Astrocyte of the cerebellum (primary cell): ENCODE measurements around the gene PTGES3.

ENCODE experiments used
- DNase-seq: peaks from one replicate; pipeline ENCODE4 v3.0.0-alpha.2; 2011; ENCODE audit warnings: low read depth
- H3K4me3 ChIP-seq: 2 replicates; pipeline ENCODE4 v1.5.1; 2011; ENCODE audit warnings: mild to moderate bottlenecking, low read depth, low read length, moderate library complexity
- CTCF ChIP-seq: IDR thresholded peaks from 2 replicates; pipeline ENCODE4 v1.5.1; 2012; ENCODE audit warnings: low read length, low read depth, moderate library complexity, mild to moderate bottlenecking; ENCODE audit errors: missing control alignments
- in situ Hi-C: cut with HindIII; loops from 2 replicates; pipeline ENCODE4 v1.10.0; 2017; ENCODE audit warnings: low sequenced_read_pairs

The PTGES3 gene

GRCh38 chr12:56677680-56678079 is 10.4 kb downstream of the PTGES3 start:
- in situ Hi-C loops, result no loop called here
- no peak for DNase-seq
- no peak for TF ChIP-seq CTCF
- no peak overlapping the region for H3K4me3 ChIP-seq

DNA sequence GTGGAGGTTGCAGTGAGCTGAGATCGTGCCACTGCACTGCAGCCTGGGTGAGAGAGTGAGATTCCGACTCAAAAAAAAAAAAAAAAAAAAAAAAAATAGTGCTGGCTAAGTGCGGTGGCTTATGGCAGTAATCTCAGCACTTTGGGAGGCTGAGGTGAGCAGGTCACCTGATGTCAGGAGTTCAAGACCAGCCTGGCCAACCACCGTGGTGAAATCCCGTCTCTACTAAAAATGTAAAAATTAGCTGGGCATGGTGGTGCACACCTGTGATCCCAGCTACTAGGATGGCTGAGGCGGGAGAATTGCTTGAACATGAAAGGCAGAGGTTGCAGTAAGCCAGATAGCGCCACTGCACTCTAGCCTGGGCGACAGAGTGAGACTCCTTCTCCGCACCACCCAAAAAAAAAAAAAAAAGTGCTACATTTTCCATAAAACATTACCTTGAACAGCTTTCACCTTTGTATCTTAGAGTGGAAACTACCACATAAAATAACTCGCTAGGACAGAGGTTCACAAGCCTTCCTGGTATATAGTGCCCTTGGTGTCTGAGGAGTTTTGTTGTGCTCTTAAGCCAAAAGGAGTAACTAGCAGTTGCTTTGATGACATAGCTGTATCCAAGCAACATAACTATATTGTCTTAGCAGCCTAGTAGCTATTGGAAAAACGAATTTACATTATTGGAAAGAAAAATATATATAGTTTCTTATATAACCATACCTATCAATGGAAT is 11.1 kb downstream of the PTGES3 start:
- TF ChIP-seq CTCF, result no peak
- DNase-seq, result no peak
- H3K4me3 ChIP-seq, result no peak overlapping the region
- in situ Hi-C loops, result no loop called here

- TF ChIP-seq CTCF, result no peak
- no peak overlapping the region for H3K4me3 ChIP-seq
- DNase-seq, result no peak
- in situ Hi-C loops, result no loop called here
Observed at GRCh38 chr12:56671608-56672007, 16.5 kb downstream of the PTGES3 start.

GRCh38 chr12:56670836-56671235 is 17.2 kb downstream of the PTGES3 start:
- H3K4me3 ChIP-seq, result no peak overlapping the region
- TF ChIP-seq CTCF, result no peak
- in situ Hi-C loops, result no loop called here
- no peak for DNase-seq

GRCh38 chr12:56668197-56668457 is 20.0 kb downstream of the PTGES3 start:
- in situ Hi-C loops, result no loop called here
- TF ChIP-seq CTCF, result no peak
- no peak for DNase-seq

DNA sequence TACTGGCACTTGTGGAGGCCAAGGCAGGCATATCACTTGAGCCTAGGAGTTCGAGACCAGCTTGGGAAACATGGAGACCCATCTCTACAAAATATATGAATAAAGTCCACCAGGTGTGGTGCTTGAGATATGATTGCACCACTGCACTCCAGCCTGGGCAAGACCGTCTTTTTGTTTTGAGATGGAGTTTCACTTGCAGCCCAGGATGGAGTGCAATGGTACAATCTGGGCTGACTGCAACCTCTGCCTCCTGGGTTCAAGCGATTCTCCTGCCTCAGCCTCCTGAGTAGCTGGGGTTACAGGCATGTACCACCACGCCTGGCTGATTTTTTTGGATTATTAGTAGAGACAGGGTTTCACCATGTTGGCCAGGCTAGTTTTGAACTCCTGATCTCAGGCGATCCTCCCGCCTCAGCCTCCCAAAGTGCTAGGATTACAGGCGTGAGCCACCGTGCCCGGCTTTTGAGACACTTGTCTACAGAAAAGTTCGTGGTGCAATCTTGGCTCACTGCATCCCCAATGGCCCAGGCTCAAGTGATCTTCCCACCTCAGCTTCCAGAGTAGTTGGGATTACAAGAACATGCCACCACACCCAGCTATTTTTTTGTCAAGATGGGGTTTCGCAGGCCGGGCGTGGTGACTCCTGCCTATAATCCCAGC is 26.0 kb downstream of the PTGES3 start:
- H3K4me3 ChIP-seq, result no peak overlapping the region
- DNase-seq, result no peak
- no peak for TF ChIP-seq CTCF
- in situ Hi-C loops, result no loop called here

More at GRCh38 chr12:56668197-56668457, 20.0 kb downstream of the PTGES3 start:
- no peak overlapping the region for H3K4me3 ChIP-seq
